Neural cell (in vitro differentiated cells): Measurements from ENCODE around the gene APOC4. TPM values are rescaled to one million over a fixed set of nuclear protein-coding genes. Genes with fewer than 3 reads are reported as not detected.

Experiments
- H2AFZ ChIP-seq: fragments of 200-600, 300-800 bp; sonication (generic), shearing (Covaris generic); 2 replicates; pipeline ENCODE4 v1.6.0; 2014; ENCODE audit warnings: low read depth, mild to moderate bottlenecking, antibody characterized with exemption, low read length, moderate library complexity
- H3F3A ChIP-seq: fragments of 200-600 bp; shearing (Covaris generic); 2 replicates; pipeline ENCODE4 v1.6.1; 2016; ENCODE audit warnings: mild to moderate bottlenecking, moderate library complexity, mixed read lengths, antibody characterized with exemption, low read length; ENCODE audit not compliant: insufficient read depth, poor library complexity, severe bottlenecking
- H3K27ac ChIP-seq: fragments of 200-600, 300-800 bp; sonication (generic), shearing (Covaris generic); 2 replicates; pipeline ENCODE4 v1.5.1; 2014; ENCODE audit warnings: mild to moderate bottlenecking, low read length, moderate library complexity
- H3K27me3 ChIP-seq: fragments of 300-800, 200-600 bp; sonication (generic), shearing (Covaris generic); 2 replicates; pipeline ENCODE4 v1.6.0; 2014; ENCODE audit warnings: mild to moderate bottlenecking, low read depth, low read length, moderate library complexity; ENCODE audit not compliant: insufficient read depth
- H3K36me3 ChIP-seq: fragments of 300-800, 200-600 bp; sonication (generic), shearing (Covaris generic); 2 replicates; pipeline ENCODE4 v1.5.1; 2014; ENCODE audit warnings: mild to moderate bottlenecking, antibody characterized with exemption, low read length, moderate library complexity; ENCODE audit not compliant: insufficient read depth
- H3K4me2 ChIP-seq: fragments of 300-800, 200-600 bp; sonication (generic), shearing (Covaris generic); 2 replicates; pipeline ENCODE4 v1.6.0; 2014; ENCODE audit warnings: mild to moderate bottlenecking, low read length
- H3K4me3 ChIP-seq: fragments of 300-800, 200-600 bp; sonication (generic), shearing (Covaris generic); 2 replicates; pipeline ENCODE4 v1.5.1; 2014; ENCODE audit warnings: mild to moderate bottlenecking, low read length, moderate library complexity
- H3K79me2 ChIP-seq: fragments of 200-600 bp; shearing (Covaris generic); replicated peaks from 2 replicates; pipeline ENCODE4 v1.6.0; 2014; ENCODE audit warnings: mild to moderate bottlenecking, low read length, moderate library complexity; ENCODE audit not compliant: insufficient read depth
- H3K9ac ChIP-seq: fragments of 300-800, 200-600 bp; sonication (generic), shearing (Covaris generic); 2 replicates; pipeline ENCODE4 v1.6.1; 2016; ENCODE audit warnings: mild to moderate bottlenecking, low read length, mixed read lengths
- H3K9me2 ChIP-seq: fragments of 200-600 bp; shearing (Covaris generic); 2 replicates; pipeline ENCODE4 v1.6.1; 2016; ENCODE audit warnings: mild to moderate bottlenecking, low read length, mixed read lengths; ENCODE audit not compliant: insufficient read depth
- H3K9me3 ChIP-seq: fragments of 200-600, 300-800 bp; sonication (generic), shearing (Covaris generic); 2 replicates; pipeline ENCODE4 v1.6.1; 2016; ENCODE audit warnings: mild to moderate bottlenecking, mixed run types, low read length, moderate library complexity, mixed read lengths
- H4K20me1 ChIP-seq: fragments of 200-600 bp; shearing (Covaris generic); 2 replicates; pipeline ENCODE4 v1.6.1; 2016; ENCODE audit warnings: mild to moderate bottlenecking, mixed run types; ENCODE audit not compliant: insufficient read depth
- CTCF ChIP-seq: fragments of 450-650 bp; IDR thresholded peaks from 2 replicates; pipeline ENCODE4 v1.5.1; 2014; ENCODE audit warnings: antibody characterized with exemption, mild to moderate bottlenecking, moderate library complexity; ENCODE audit not compliant: poor library complexity, severe bottlenecking
- EP300 ChIP-seq: fragments of 450-650 bp; conservative IDR thresholded peaks from 2 replicates; pipeline ENCODE4 v1.6.1; 2014; ENCODE audit warnings: antibody characterized with exemption, mild to moderate bottlenecking, moderate library complexity; ENCODE audit not compliant: poor library complexity, severe bottlenecking
- EZH2 ChIP-seq: fragments of 200-600, 300-800 bp; shearing (Covaris generic), sonication (generic); IDR thresholded peaks from 2 replicates; pipeline ENCODE4 v1.6.1; 2014; ENCODE audit warnings: antibody characterized with exemption, low read length, borderline replicate concordance, mild to moderate bottlenecking; ENCODE audit not compliant: insufficient read depth, poor library complexity, severe bottlenecking
- MXI1 ChIP-seq: fragments of 450-650 bp; conservative IDR thresholded peaks from 2 replicates; pipeline ENCODE4 v1.6.1; 2014; ENCODE audit warnings: antibody characterized with exemption, mild to moderate bottlenecking; ENCODE audit not compliant: poor library complexity, severe bottlenecking
- POLR2AphosphoS5 ChIP-seq: IDR thresholded peaks from 2 replicates; pipeline ENCODE4 v1.6.1; 2012
- RAD21 ChIP-seq: fragments of 450-650 bp; conservative IDR thresholded peaks from 2 replicates; pipeline ENCODE4 v1.6.1; 2014; ENCODE audit warnings: antibody characterized with exemption, mild to moderate bottlenecking, moderate library complexity
- REST ChIP-seq: IDR thresholded peaks from 2 replicates; pipeline ENCODE4 v1.6.1; 2012; ENCODE audit warnings: borderline replicate concordance
- SMC3 ChIP-seq: fragments of 450-650 bp; conservative IDR thresholded peaks from 2 replicates; pipeline ENCODE4 v1.6.1; 2014; ENCODE audit warnings: antibody characterized with exemption, mild to moderate bottlenecking, moderate library complexity; ENCODE audit not compliant: poor library complexity
- TAF1 ChIP-seq: IDR thresholded peaks from 2 replicates; pipeline ENCODE4 v1.6.1; 2012; ENCODE audit warnings: low read depth
- polyA plus RNA-seq: library from polyadenylated mRNA; depleted of rRNA; stranded (reverse); fragments of >200 nt; gene quantifications from 2 replicates; pipeline ENCODE4 v1.2.3, GENCODE V29; 2014

APOC4 gene
- polyA plus RNA-seq, 1 donor from 2014 or later, result not detected

- Histone ChIP-seq H2AFZ (no peak overlapping the region), H3K27me3 (no peaks in the 10 kb centered on the region), H3K36me3 (no peaks in the 10 kb centered on the region), H3K9ac (no peak overlapping the region), H3F3A (no peaks in the 10 kb centered on the region), H3K9me3 (no peaks in the 10 kb centered on the region), H3K79me2 (no peaks in the 10 kb centered on the region), H4K20me1 (no peaks in the 10 kb centered on the region), H3K4me2 (no peak overlapping the region), H3K4me3 (no peak overlapping the region), H3K27ac (no peak overlapping the region), H3K9me2 (no peaks in the 10 kb centered on the region)
- TF ChIP-seq EZH2, result no peak
- no peak for TF ChIP-seq POLR2AphosphoS5
- TF ChIP-seq RAD21, result no peak
- TF ChIP-seq SMC3, result no peak
- no peak for TF ChIP-seq TAF1
- no peak for TF ChIP-seq MXI1
- TF ChIP-seq REST, result no peak
- TF ChIP-seq EP300, result no peak
- TF ChIP-seq CTCF, result no peak
These were observed 1.8 kb downstream of the APOC4 start for GRCh38 chr19:44943801-44944249.

GRCh38 chr19:44947041-44947581, 5.1 kb downstream of the APOC4 start:
- TF ChIP-seq SMC3 (no peak), TAF1 (no peak), EZH2 (no peak), POLR2AphosphoS5 (no peak), REST (no peak), CTCF (no peak), RAD21 (no peak), MXI1 (no peak), EP300 (no peak)
- H3K27me3 ChIP-seq, result no peaks in the 10 kb centered on the region
- no peaks in the 10 kb centered on the region for H3K36me3 ChIP-seq
- H4K20me1 ChIP-seq, result no peaks in the 10 kb centered on the region
- H3K9me3 ChIP-seq, result no peaks in the 10 kb centered on the region
- no peak overlapping the region for H3K4me2 ChIP-seq
- no peak overlapping the region for H3K27ac ChIP-seq
- no peaks in the 10 kb centered on the region for H3K9me2 ChIP-seq
- H3K9ac ChIP-seq, result no peak overlapping the region
- no peaks in the 10 kb centered on the region for H3F3A ChIP-seq
- no peaks in the 10 kb centered on the region for H3K79me2 ChIP-seq
- H2AFZ ChIP-seq, result no peak overlapping the region
- no peak overlapping the region for H3K4me3 ChIP-seq
